ENCODE measurements around the gene ROS1.

Gene ROS1

DNA sequence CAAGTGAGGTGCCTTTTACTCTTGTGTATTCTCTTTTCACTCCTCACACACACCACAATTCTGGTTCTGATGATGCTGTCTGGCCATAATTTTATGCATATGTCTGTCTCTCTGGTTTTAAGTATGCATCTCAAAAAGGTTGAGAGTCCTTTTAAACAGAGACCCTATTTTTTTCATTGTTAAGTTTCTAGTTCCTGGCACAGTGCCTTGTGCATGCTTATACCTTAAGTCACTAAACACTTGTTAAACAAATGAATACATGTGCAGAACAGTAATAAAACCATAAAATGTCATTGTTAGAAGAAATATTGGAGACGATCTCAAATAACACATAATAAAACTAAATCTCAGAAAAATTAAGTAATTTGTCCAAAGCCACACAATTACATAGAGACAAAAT lies 7.9 kb downstream of the ROS1 start:
- DNase-seq (ENCODE audit: low read depth in 1 of 2, low spot score in 1 of 2) = no peak
- TF ChIP-seq JUND (IDR thresholded peaks at IDR 0.05; ENCODE audit: low read depth) = no peak
- in situ Hi-C loops (cut with HindIII; ENCODE audit: low pct_unique_long_range_greater_than_20kb, low sequenced_read_pairs) = no loop called here

DNA sequence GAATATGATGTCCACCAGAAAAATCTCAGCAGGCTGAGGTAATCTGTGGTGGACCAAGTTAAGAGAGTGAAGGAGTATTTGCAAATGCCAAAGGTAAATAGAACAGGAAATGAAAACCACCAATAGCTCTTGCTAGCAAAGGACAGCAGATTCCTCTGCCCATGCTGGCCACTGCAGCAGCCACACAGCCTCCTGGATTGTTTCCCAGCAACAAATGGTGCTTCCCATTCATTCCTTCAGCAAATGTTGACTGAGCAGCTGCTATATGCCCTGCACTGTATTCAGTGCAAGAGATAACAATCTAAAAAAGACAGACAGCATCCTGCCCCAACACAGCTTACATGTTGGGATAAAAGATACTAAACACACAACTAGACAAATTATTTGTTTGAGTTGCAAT lies 11.0 kb downstream of the ROS1 start:
- no peak for TF ChIP-seq JUND (IDR thresholded peaks at IDR 0.05; ENCODE audit: low read depth)
- DNase-seq (ENCODE audit: low read depth in 1 of 2, low spot score in 1 of 2) = peak in 1 of 2 experiments; percentile 48
- in situ Hi-C loops (cut with HindIII; ENCODE audit: low pct_unique_long_range_greater_than_20kb, low sequenced_read_pairs) = no loop called here

DNA sequence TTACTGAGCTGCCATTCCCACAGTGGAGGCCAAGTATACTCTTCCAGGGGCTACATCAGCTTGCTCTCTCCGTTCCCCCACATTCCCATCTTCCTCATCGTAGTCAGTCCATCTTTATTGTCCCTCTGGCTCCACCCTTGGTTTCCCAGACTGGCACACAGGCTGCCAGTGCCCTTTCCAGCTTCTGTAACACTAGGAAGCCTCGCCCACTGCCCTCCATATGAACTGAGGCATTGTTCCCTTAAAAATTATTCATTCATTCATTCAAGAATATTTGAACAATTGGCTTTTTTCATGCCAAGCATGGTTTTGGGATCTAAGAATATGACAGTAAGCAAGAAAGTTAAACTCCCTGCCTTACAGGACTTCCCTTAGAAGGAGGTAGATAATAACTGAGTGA lies 14.3 kb downstream of the ROS1 start:
- DNase-seq (ENCODE audit: low read depth in 1 of 2, low spot score in 1 of 2) = no peak
- in situ Hi-C loops (cut with HindIII; ENCODE audit: low pct_unique_long_range_greater_than_20kb, low sequenced_read_pairs) = no loop called here

DNA sequence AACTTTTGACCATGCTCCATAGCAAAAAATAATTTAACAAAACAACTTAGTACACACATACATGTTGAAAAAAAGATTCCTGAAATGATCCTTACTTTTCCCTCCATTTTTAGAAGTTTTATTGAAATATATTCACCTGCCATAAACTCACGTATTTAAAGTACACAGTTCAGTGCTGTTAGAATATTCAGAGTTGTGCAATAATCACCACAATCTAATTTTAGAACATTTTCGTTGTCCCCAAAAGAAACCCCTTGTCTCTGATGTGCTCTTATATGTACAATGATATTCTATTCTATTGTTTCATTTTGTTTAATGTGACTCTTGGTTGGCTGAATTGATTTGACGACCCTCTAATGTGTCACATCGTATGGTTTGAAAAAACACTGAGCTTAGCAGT lies 15.9 kb downstream of the ROS1 start:
- TF ChIP-seq JUND (IDR thresholded peaks at IDR 0.05; ENCODE audit: low read depth) = no peak
- no peak for DNase-seq (ENCODE audit: low read depth in 1 of 2, low spot score in 1 of 2)
- in situ Hi-C loops (cut with HindIII; ENCODE audit: low pct_unique_long_range_greater_than_20kb, low sequenced_read_pairs) = no loop called here

More for the DNA sequence above, 14.3 kb downstream of the ROS1 start:
- no peak for TF ChIP-seq JUND (IDR thresholded peaks at IDR 0.05; ENCODE audit: low read depth)

DNA sequence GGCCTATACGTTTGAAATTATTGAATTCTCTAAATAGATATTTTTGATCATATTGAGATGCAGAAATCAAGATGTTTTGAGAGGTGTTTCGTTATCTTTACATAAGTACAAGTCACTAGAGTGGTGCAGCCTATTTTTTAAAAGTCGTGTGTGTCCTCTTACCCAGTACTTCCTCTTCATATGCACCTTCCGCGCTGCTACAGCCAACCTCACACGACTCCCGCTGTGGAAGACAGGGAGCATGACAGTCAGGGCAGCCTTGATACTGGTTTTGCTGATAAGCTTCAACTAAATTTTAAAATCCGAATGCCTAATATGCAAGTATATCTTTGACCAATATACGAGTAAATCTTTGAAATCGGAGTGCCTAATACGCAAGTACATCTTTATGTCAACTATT lies 16.3 kb downstream of the ROS1 start:
- in situ Hi-C loops (cut with HindIII; ENCODE audit: low pct_unique_long_range_greater_than_20kb, low sequenced_read_pairs) = no loop called here
- TF ChIP-seq JUND (IDR thresholded peaks at IDR 0.05; ENCODE audit: low read depth) = no peak
- no peak for DNase-seq (ENCODE audit: low read depth in 1 of 2, low spot score in 1 of 2)

DNA sequence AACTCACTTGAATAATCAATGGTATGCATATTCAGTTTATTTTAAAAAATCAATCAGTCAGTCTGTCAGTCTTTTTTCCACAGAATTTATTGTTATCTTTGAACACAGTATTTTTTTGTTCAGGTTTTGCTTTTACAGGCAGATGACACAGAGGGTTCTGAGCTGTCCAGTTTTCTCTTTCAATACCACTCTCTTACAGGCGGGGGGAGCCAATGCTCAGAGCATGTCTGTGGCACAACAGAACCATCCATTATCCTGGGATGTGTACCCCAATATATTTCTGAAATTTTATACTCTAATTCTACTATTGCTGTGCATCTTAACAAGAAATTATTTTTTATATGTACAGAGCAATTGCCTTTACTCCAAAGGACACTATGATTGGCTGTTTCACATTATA lies 21.2 kb downstream of the ROS1 start:
- in situ Hi-C loops (cut with HindIII; ENCODE audit: low pct_unique_long_range_greater_than_20kb, low sequenced_read_pairs) = no loop called here
- DNase-seq (ENCODE audit: low read depth in 1 of 2, low spot score in 1 of 2) = no peak
- no peak for TF ChIP-seq JUND (IDR thresholded peaks at IDR 0.05; ENCODE audit: low read depth)

DNA sequence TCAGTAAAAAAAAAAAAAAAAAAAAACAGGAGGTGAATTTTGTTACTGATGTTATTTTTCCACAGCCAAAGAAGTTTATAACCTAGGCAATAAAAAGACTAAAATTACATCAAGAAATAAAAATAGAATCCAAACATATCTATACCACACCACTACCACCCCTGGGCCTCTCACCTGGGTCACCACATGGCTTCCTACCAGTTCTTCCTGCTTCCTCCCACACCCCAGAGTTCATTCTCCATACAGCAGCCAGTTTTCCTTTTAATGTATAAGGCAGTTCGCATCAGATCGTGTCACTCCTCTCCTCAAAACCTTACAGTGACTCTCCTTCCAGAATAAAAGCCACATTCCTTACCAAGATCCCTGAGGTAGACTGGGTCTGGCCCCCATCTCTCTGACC lies 23.9 kb downstream of the ROS1 start:
- no peak for DNase-seq (ENCODE audit: low read depth in 1 of 2, low spot score in 1 of 2)
- no peak for TF ChIP-seq JUND (IDR thresholded peaks at IDR 0.05; ENCODE audit: low read depth)
- in situ Hi-C loops (cut with HindIII; ENCODE audit: low pct_unique_long_range_greater_than_20kb, low sequenced_read_pairs) = no loop called here

DNA sequence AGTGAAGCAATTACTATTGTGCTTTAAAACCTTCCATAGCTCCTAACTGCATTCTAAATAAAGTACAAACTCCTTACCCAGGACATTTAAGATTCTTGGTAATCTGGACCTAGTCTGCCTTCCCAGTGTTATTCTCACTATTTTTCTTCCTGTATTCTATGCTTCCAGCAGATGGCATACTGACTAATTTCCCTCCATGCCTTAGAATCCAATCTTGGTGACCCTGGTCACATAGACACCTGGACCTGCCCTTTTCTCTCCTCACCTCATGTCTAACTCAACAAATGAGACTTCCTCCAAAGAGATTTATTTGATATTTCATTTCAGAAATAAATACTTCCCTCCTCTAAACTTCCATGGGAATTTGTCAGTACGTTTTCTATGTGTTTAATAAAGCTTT lies 25.8 kb downstream of the ROS1 start:
- TF ChIP-seq JUND (IDR thresholded peaks at IDR 0.05; ENCODE audit: low read depth) = no peak
- in situ Hi-C loops (cut with HindIII; ENCODE audit: low pct_unique_long_range_greater_than_20kb, low sequenced_read_pairs) = no loop called here
- DNase-seq (ENCODE audit: low read depth in 1 of 2, low spot score in 1 of 2) = peak in 1 of 2 experiments; percentile 19

DNA sequence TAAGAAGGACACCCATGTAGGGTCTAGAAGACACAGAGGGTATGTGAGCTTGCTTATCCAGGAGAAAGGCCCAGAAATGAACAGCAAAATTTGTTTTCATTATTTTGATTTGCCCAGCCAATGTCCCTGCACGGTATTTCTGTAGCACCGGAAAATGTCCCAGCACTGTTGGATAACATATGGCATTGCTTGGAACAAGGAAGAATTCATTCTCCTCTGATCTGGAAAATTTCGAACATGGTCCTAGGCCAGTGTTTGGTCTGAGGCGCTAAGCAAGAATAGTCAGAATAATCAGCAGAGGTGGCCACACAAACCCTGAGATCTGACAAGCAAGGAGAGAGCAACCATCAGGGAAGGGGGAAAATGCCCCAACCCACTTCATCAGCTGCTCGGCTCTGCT lies 26.6 kb downstream of the ROS1 start:
- in situ Hi-C loops (cut with HindIII; ENCODE audit: low pct_unique_long_range_greater_than_20kb, low sequenced_read_pairs) = no loop called here
- no peak for DNase-seq (ENCODE audit: low read depth in 1 of 2, low spot score in 1 of 2)

DNA sequence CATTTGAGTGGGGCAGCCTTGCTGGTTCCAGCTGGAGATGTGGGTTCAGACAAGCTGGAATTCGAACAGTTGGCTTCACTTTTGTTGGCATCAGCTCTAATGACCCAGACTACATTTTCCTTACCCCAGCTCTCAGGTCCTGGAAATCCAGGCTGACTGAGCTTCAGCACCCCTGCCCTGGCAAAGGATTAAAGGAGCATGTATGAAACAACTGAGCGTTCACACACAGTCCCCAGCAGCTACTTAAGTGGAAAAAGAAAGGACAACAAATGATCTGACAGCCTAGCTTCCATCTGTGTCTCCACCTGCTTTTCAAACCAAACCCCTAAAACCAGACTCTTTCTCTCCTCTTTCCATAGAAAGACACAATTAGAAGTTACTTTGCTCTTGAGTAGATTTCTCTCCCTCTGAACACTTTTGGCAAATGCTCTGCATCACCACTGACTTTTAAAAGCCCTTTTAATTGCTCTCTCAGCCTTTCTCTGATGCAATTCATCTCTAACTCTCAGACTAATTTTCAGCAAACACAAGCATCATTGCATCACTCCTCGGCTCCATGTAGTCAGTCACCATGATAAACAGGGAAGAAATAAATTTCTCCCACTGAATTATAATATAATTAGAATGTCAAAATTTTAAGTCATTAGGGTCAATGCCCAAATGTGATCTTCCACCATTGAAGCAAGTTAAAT lies 28.1 kb downstream of the ROS1 start:
- TF ChIP-seq JUND (IDR thresholded peaks at IDR 0.05; ENCODE audit: low read depth) = no peak
- no peak for DNase-seq (ENCODE audit: low read depth in 1 of 2, low spot score in 1 of 2)
- in situ Hi-C loops (cut with HindIII; ENCODE audit: low pct_unique_long_range_greater_than_20kb, low sequenced_read_pairs) = no loop called here

More for the DNA sequence above, 26.6 kb downstream of the ROS1 start:
- no peak for TF ChIP-seq JUND (IDR thresholded peaks at IDR 0.05; ENCODE audit: low read depth)

DNA sequence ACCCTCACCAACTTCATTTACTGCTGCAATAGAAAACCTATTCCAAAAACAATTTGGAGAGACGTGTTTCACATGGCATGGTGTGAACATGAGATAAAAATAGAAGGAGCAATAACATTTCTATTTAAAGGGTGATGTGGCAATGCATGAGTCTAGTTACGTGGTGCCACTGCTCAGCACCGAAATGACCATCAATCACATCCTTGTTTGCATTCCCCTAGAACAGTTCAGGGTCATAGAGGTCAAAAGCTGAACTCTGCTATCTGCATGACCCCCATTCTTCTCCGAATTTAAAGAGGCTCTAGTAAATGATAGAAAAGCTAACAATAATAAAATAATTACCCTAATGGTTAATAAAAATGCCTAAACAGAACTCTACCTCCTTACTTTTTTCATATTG lies 29.5 kb downstream of the ROS1 start:
- DNase-seq (ENCODE audit: low read depth in 1 of 2, low spot score in 1 of 2) = no peak
- in situ Hi-C loops (cut with HindIII; ENCODE audit: low pct_unique_long_range_greater_than_20kb, low sequenced_read_pairs) = no loop called here
- no peak for TF ChIP-seq JUND (IDR thresholded peaks at IDR 0.05; ENCODE audit: low read depth)

DNA sequence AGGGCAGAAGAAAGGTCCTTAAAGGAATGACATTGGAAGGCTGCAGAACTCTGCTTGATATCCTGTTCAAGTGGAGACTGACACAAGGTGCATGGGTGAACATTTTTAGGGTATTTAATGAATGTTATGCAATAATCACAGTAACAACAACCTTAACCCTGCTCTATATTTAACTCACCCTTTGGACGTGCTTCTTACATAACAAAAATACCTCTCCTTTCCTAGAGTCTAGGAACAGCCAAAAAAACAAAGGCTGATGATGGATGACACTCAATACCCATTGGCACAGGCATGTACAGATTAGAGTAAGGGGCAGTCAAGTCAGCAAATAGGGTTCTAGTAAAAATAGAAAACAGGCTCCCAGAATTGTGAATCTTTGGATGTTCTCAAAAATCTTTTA lies 30.6 kb downstream of the ROS1 start:
- TF ChIP-seq JUND (IDR thresholded peaks at IDR 0.05; ENCODE audit: low read depth) = no peak
- DNase-seq (ENCODE audit: low read depth in 1 of 2, low spot score in 1 of 2) = no peak
- in situ Hi-C loops (cut with HindIII; ENCODE audit: low pct_unique_long_range_greater_than_20kb, low sequenced_read_pairs) = no loop called here

DNA sequence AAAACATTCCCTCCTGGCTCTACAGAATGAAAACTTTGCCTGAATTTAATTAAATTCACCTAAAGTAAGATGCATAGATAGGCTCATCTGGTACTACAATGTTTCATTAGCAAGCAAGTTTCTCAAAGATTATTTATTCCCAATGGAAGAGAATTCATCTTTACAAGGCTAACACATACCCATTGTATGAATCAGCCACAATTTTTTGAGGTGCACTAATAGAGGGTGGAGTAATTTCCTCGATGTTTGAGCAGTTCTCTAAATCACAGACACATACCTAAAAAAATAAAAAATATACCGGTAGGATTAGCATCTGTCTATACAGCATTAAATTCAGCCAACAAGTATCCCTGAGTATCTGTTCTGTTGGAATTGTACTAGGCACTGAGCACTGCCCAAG lies 32.7 kb downstream of the ROS1 start:
- TF ChIP-seq JUND (IDR thresholded peaks at IDR 0.05; ENCODE audit: low read depth) = no peak
- DNase-seq (ENCODE audit: low read depth in 1 of 2, low spot score in 1 of 2) = no peak
- in situ Hi-C loops (cut with HindIII; ENCODE audit: low pct_unique_long_range_greater_than_20kb, low sequenced_read_pairs) = no loop called here
